Neural cell (in vitro differentiated cells): ENCODE data around the gene CBFA2T3. TPM values are rescaled to one million over a fixed set of nuclear protein-coding genes. Genes with fewer than 3 reads are reported as not detected.

Experiments used
- H2AFZ ChIP-seq: fragments of 200-600, 300-800 bp; sonication (generic), shearing (Covaris generic); 2 replicates; pipeline ENCODE4 v1.6.0; 2014; ENCODE audit warnings: low read depth, mild to moderate bottlenecking, antibody characterized with exemption, low read length, moderate library complexity
- H3F3A ChIP-seq: fragments of 200-600 bp; shearing (Covaris generic); 2 replicates; pipeline ENCODE4 v1.6.1; 2016; ENCODE audit warnings: mild to moderate bottlenecking, moderate library complexity, mixed read lengths, antibody characterized with exemption, low read length; ENCODE audit not compliant: insufficient read depth, poor library complexity, severe bottlenecking
- H3K27ac ChIP-seq: fragments of 200-600, 300-800 bp; sonication (generic), shearing (Covaris generic); 2 replicates; pipeline ENCODE4 v1.5.1; 2014; ENCODE audit warnings: mild to moderate bottlenecking, low read length, moderate library complexity
- H3K27me3 ChIP-seq: fragments of 300-800, 200-600 bp; sonication (generic), shearing (Covaris generic); 2 replicates; pipeline ENCODE4 v1.6.0; 2014; ENCODE audit warnings: mild to moderate bottlenecking, low read depth, low read length, moderate library complexity; ENCODE audit not compliant: insufficient read depth
- H3K36me3 ChIP-seq: fragments of 300-800, 200-600 bp; sonication (generic), shearing (Covaris generic); 2 replicates; pipeline ENCODE4 v1.5.1; 2014; ENCODE audit warnings: mild to moderate bottlenecking, antibody characterized with exemption, low read length, moderate library complexity; ENCODE audit not compliant: insufficient read depth
- H3K4me2 ChIP-seq: fragments of 300-800, 200-600 bp; sonication (generic), shearing (Covaris generic); 2 replicates; pipeline ENCODE4 v1.6.0; 2014; ENCODE audit warnings: mild to moderate bottlenecking, low read length
- H3K4me3 ChIP-seq: fragments of 300-800, 200-600 bp; sonication (generic), shearing (Covaris generic); 2 replicates; pipeline ENCODE4 v1.5.1; 2014; ENCODE audit warnings: mild to moderate bottlenecking, low read length, moderate library complexity
- H3K79me2 ChIP-seq: fragments of 200-600 bp; shearing (Covaris generic); replicated peaks from 2 replicates; pipeline ENCODE4 v1.6.0; 2014; ENCODE audit warnings: mild to moderate bottlenecking, low read length, moderate library complexity; ENCODE audit not compliant: insufficient read depth
- H3K9ac ChIP-seq: fragments of 300-800, 200-600 bp; sonication (generic), shearing (Covaris generic); 2 replicates; pipeline ENCODE4 v1.6.1; 2016; ENCODE audit warnings: mild to moderate bottlenecking, low read length, mixed read lengths
- H3K9me2 ChIP-seq: fragments of 200-600 bp; shearing (Covaris generic); 2 replicates; pipeline ENCODE4 v1.6.1; 2016; ENCODE audit warnings: mild to moderate bottlenecking, low read length, mixed read lengths; ENCODE audit not compliant: insufficient read depth
- H3K9me3 ChIP-seq: fragments of 200-600, 300-800 bp; sonication (generic), shearing (Covaris generic); 2 replicates; pipeline ENCODE4 v1.6.1; 2016; ENCODE audit warnings: mild to moderate bottlenecking, mixed run types, low read length, moderate library complexity, mixed read lengths
- H4K20me1 ChIP-seq: fragments of 200-600 bp; shearing (Covaris generic); 2 replicates; pipeline ENCODE4 v1.6.1; 2016; ENCODE audit warnings: mild to moderate bottlenecking, mixed run types; ENCODE audit not compliant: insufficient read depth
- EP300 ChIP-seq: fragments of 450-650 bp; conservative IDR thresholded peaks from 2 replicates; pipeline ENCODE4 v1.6.1; 2014; ENCODE audit warnings: antibody characterized with exemption, mild to moderate bottlenecking, moderate library complexity; ENCODE audit not compliant: poor library complexity, severe bottlenecking
- EZH2 ChIP-seq: fragments of 200-600, 300-800 bp; shearing (Covaris generic), sonication (generic); IDR thresholded peaks from 2 replicates; pipeline ENCODE4 v1.6.1; 2014; ENCODE audit warnings: antibody characterized with exemption, low read length, borderline replicate concordance, mild to moderate bottlenecking; ENCODE audit not compliant: insufficient read depth, poor library complexity, severe bottlenecking
- MXI1 ChIP-seq: fragments of 450-650 bp; conservative IDR thresholded peaks from 2 replicates; pipeline ENCODE4 v1.6.1; 2014; ENCODE audit warnings: antibody characterized with exemption, mild to moderate bottlenecking; ENCODE audit not compliant: poor library complexity, severe bottlenecking
- POLR2AphosphoS5 ChIP-seq: IDR thresholded peaks from 2 replicates; pipeline ENCODE4 v1.6.1; 2012
- RAD21 ChIP-seq: fragments of 450-650 bp; conservative IDR thresholded peaks from 2 replicates; pipeline ENCODE4 v1.6.1; 2014; ENCODE audit warnings: antibody characterized with exemption, mild to moderate bottlenecking, moderate library complexity
- SMC3 ChIP-seq: fragments of 450-650 bp; conservative IDR thresholded peaks from 2 replicates; pipeline ENCODE4 v1.6.1; 2014; ENCODE audit warnings: antibody characterized with exemption, mild to moderate bottlenecking, moderate library complexity; ENCODE audit not compliant: poor library complexity
- TAF1 ChIP-seq: IDR thresholded peaks from 2 replicates; pipeline ENCODE4 v1.6.1; 2012; ENCODE audit warnings: low read depth
- polyA plus RNA-seq: library from polyadenylated mRNA; depleted of rRNA; stranded (reverse); fragments of >200 nt; gene quantifications from 2 replicates; pipeline ENCODE4 v1.2.3, GENCODE V29; 2014
- TF ChIP-seq, protein P1 (sequence below): fragments of 450-650 bp; IDR thresholded peaks from 2 replicates; pipeline ENCODE4 v1.5.1; 2014; ENCODE audit warnings: antibody characterized with exemption, mild to moderate bottlenecking, moderate library complexity; ENCODE audit not compliant: poor library complexity, severe bottlenecking
- TF ChIP-seq, protein P2 (sequence below): IDR thresholded peaks from 2 replicates; pipeline ENCODE4 v1.6.1; 2012; ENCODE audit warnings: borderline replicate concordance

CBFA2T3 gene
- polyA plus RNA-seq, 1 donor from 2014 or later: 2.1 TPM

DNA sequence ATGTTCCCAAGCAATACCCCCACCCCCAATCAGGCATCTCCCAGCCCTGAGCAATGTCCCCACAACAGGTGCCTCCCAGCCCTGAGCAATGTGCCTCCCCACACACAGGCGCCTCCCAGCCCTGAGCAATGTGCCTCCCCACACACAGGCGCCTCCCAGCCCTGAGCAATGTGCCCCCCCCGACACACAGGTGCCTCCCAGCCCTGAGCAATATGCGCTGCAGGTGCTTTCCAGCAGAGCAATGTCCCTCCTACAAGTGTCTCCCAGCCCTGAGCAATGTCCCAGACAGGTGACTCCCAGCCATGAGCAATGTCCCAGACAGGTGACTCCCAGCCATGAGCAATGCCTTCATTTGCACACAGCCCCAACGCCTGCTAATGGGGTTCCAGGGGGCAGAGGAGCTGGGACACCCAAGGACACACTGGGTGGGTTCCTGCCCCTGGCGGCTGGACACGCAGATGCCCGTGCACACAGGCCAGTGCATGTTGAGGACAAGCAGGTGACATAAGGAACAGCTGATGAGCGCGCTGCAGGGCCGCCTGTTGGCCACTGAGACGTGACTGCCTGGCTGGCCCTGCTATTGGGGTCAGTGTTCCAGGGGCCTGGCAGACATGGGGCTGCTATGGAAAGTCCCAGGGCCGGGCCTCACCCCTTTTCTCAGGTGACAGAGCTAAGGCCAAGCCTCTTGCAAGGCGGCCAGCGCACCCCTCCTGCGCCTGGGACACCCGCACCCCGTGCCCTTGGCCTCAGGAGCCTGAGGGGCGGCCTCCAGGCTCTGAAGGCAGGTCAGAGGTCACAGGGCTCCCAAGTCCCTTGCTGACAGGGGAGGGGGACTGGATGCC, 83.7 kb downstream of the CBFA2T3 start:
- no peaks in the 10 kb centered on the region for H3K9me2 ChIP-seq

DNA sequence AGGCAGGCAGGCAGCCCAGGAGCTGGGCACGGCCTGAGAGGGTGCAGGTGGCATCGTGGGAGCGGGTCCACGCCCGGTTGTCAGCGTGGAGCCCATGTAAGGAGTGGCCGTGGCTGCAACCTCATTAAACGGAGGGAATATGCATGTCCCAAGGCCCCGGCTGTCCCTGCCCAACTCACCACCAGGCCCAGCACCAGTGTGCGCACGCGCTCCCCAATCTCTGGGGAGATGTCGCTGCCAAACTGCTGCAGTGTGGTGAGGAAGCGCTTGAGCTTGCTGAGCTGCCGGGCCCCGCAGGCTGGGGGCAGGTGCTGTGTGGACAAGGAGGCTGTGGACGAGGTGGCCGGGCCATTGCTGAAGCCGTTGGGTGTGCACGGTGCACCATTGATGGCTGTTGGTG, 84.9 kb downstream of the CBFA2T3 start:
- Histone ChIP-seq H3K27ac (no peak overlapping the region), H3K4me3 (no peak overlapping the region), H3F3A (no peaks in the 10 kb centered on the region), H4K20me1 (no peaks in the 10 kb centered on the region), H3K9me2 (no peaks in the 10 kb centered on the region), H3K27me3 (no peaks in the 10 kb centered on the region), H3K36me3 (no peaks in the 10 kb centered on the region), H3K9ac (no peak overlapping the region), H3K9me3 (no peaks in the 10 kb centered on the region), H3K4me2 (no peak overlapping the region), H3K79me2 (no peaks in the 10 kb centered on the region), H2AFZ (no peak overlapping the region)
- TF ChIP-seq, protein P1, sequence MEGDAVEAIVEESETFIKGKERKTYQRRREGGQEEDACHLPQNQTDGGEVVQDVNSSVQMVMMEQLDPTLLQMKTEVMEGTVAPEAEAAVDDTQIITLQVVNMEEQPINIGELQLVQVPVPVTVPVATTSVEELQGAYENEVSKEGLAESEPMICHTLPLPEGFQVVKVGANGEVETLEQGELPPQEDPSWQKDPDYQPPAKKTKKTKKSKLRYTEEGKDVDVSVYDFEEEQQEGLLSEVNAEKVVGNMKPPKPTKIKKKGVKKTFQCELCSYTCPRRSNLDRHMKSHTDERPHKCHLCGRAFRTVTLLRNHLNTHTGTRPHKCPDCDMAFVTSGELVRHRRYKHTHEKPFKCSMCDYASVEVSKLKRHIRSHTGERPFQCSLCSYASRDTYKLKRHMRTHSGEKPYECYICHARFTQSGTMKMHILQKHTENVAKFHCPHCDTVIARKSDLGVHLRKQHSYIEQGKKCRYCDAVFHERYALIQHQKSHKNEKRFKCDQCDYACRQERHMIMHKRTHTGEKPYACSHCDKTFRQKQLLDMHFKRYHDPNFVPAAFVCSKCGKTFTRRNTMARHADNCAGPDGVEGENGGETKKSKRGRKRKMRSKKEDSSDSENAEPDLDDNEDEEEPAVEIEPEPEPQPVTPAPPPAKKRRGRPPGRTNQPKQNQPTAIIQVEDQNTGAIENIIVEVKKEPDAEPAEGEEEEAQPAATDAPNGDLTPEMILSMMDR: no peak
- TF ChIP-seq POLR2AphosphoS5: no peak
- TF ChIP-seq EZH2: no peak
- no peak for TF ChIP-seq SMC3
- TF ChIP-seq TAF1: no peak
- no peak for TF ChIP-seq EP300
- TF ChIP-seq MXI1: no peak
- TF ChIP-seq RAD21: no peak
- TF ChIP-seq, protein P2, sequence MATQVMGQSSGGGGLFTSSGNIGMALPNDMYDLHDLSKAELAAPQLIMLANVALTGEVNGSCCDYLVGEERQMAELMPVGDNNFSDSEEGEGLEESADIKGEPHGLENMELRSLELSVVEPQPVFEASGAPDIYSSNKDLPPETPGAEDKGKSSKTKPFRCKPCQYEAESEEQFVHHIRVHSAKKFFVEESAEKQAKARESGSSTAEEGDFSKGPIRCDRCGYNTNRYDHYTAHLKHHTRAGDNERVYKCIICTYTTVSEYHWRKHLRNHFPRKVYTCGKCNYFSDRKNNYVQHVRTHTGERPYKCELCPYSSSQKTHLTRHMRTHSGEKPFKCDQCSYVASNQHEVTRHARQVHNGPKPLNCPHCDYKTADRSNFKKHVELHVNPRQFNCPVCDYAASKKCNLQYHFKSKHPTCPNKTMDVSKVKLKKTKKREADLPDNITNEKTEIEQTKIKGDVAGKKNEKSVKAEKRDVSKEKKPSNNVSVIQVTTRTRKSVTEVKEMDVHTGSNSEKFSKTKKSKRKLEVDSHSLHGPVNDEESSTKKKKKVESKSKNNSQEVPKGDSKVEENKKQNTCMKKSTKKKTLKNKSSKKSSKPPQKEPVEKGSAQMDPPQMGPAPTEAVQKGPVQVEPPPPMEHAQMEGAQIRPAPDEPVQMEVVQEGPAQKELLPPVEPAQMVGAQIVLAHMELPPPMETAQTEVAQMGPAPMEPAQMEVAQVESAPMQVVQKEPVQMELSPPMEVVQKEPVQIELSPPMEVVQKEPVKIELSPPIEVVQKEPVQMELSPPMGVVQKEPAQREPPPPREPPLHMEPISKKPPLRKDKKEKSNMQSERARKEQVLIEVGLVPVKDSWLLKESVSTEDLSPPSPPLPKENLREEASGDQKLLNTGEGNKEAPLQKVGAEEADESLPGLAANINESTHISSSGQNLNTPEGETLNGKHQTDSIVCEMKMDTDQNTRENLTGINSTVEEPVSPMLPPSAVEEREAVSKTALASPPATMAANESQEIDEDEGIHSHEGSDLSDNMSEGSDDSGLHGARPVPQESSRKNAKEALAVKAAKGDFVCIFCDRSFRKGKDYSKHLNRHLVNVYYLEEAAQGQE: no peak

More for the DNA sequence above, 83.7 kb downstream of the CBFA2T3 start:
- Histone ChIP-seq H3K9me3 (no peaks in the 10 kb centered on the region), H3K4me3 (no peak overlapping the region), H3F3A (no peaks in the 10 kb centered on the region), H4K20me1 (no peaks in the 10 kb centered on the region), H2AFZ (no peak overlapping the region), H3K79me2 (no peaks in the 10 kb centered on the region), H3K9ac (no peak overlapping the region), H3K27me3 (no peaks in the 10 kb centered on the region), H3K27ac (no peak overlapping the region), H3K4me2 (no peak overlapping the region), H3K36me3 (no peaks in the 10 kb centered on the region)
- TF ChIP-seq TAF1 (no peak), EZH2 (no peak), POLR2AphosphoS5 (no peak), SMC3 (no peak), EP300 (no peak), RAD21 (no peak), MXI1 (no peak)
- TF ChIP-seq, protein P2: no peak
- TF ChIP-seq, protein P1: no peak
